Bronchial epithelial cell (primary cell): ENCODE data around the gene IL17C. TPM values are rescaled to one million over a fixed set of nuclear protein-coding genes. Genes with fewer than 3 reads are reported as not detected.

Experiments
- DNase-seq: peaks from one replicate; pipeline ENCODE4 v3.0.0-alpha.2; 2010; ENCODE audit warnings: low read depth
- FAIRE-seq: peaks from 2 replicates; lab custom pipeline; 2011; peaks lifted over from hg19 to GRCh38; lab: Jason Lieb, UNC
- H3K27me3 ChIP-seq: 2 replicates; pipeline ENCODE4 v1.5.1; 2011; ENCODE audit warnings: low read length; ENCODE audit not compliant: control insufficient read depth, insufficient read depth
- H3K36me3 ChIP-seq: 2 replicates; pipeline ENCODE4 v1.5.1; 2011; ENCODE audit warnings: low read length; ENCODE audit not compliant: control insufficient read depth, insufficient read depth
- H3K4me3 ChIP-seq: 2 replicates; pipeline ENCODE4 v1.5.1; 2011; ENCODE audit warnings: mild to moderate bottlenecking, low read depth, low read length, control low read depth
- total RNA-seq: library from RNA; depleted of rRNA; stranded (reverse); fragments of >200 nt; gene quantifications from 2 replicates; pipeline ENCODE4 v1.2.1, GENCODE V29; 2014
- TF ChIP-seq, protein P1 (sequence below): IDR thresholded peaks from 2 replicates; pipeline ENCODE4 v1.5.1; 2011; ENCODE audit warnings: mild to moderate bottlenecking, moderate library complexity, low read length, control low read depth, inconsistent platforms; ENCODE audit not compliant: insufficient read depth, severe bottlenecking

Gene IL17C
- total RNA-seq, 1 donor from 2014 or later: under 0.01 TPM

DNA sequence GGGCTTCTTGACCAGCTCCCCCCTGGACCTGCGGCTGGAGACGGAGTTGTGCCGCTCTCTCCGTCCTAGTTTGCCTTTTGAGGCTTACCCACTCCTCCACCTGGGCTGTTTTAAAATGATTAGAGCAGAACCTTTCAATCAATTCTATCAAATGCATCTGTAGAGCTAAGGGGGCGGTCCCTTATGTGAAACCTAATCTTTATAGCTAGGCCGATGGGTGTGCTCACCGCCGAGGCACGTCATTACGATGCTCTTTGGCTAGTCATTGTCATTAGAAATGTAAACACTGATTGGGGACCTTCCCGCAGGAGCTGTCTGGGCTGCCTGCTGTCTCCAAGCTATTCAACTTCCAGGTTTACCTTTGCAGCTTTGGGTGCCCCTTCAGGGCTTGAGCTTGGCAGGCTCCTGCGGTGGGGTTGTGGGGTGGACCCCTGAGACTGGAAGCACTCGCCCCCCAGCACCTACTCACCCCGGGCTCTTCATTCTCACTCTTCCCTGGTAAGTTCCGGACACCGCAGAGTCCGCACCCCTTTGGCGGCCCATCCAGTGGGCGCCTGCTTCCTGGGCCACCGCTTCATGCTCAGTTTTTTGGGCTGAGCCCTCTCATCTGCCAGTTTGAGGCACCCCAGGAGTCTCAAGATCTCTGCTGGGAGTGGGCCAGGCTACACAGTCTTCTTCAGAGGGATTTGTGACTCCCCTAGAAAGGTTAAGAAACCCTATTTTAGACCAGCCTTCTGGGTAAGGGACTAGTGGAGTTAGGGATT lies 20.9 kb upstream of the IL17C start:
- H3K36me3 ChIP-seq: peaks cover 21% of the 10 kb centered on the region
- no peak overlapping the region for H3K4me3 ChIP-seq
- DNase-seq: no peak
- FAIRE-seq: no peak
- no peaks in the 10 kb centered on the region for H3K27me3 ChIP-seq
- TF ChIP-seq, protein P1, sequence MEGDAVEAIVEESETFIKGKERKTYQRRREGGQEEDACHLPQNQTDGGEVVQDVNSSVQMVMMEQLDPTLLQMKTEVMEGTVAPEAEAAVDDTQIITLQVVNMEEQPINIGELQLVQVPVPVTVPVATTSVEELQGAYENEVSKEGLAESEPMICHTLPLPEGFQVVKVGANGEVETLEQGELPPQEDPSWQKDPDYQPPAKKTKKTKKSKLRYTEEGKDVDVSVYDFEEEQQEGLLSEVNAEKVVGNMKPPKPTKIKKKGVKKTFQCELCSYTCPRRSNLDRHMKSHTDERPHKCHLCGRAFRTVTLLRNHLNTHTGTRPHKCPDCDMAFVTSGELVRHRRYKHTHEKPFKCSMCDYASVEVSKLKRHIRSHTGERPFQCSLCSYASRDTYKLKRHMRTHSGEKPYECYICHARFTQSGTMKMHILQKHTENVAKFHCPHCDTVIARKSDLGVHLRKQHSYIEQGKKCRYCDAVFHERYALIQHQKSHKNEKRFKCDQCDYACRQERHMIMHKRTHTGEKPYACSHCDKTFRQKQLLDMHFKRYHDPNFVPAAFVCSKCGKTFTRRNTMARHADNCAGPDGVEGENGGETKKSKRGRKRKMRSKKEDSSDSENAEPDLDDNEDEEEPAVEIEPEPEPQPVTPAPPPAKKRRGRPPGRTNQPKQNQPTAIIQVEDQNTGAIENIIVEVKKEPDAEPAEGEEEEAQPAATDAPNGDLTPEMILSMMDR: no peak

DNA sequence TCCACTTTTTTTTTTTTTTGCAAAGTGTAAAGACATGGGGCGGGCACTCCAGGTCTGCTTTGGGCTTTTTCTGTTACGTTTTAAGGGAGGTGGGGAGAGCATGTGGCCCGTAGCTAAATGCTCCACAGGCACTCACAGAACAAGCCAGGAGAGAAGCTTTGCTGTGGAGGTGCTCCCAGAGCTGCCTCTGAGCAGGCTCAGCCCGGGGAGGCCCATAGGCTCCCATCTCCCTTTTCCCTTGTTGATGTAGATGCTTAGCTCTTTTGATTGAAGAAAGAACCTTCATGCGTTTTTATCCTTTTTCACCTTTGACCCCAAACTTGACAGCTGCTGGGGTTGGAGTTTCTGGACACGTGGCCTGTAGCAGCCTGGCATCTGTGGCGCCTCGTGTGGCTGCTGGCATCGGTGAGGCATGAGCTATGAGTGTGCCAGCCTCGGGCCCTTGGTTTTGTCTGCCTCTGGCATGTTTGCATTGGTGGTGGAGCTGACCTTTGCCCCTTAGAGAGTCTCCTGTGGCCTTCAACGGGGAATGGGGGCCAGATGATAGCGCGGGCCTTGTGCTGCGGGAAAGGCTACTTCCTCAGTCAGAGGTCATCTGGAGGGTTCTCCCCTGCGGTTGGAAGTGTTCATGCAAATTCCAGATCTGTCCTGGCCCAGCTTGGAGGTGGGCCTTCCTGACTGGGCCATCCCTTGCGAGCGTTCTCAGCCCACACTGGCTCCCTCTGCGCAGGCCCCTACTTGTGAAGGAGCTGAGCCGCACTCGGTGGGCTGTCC lies 20.0 kb upstream of the IL17C start:
- H3K27me3 ChIP-seq: no peaks in the 10 kb centered on the region
- FAIRE-seq (no peak), DNase-seq (no peak)
- TF ChIP-seq, protein P1: no peak
- peaks cover 29% of the 10 kb centered on the region for H3K36me3 ChIP-seq
- no peak overlapping the region for H3K4me3 ChIP-seq

DNA sequence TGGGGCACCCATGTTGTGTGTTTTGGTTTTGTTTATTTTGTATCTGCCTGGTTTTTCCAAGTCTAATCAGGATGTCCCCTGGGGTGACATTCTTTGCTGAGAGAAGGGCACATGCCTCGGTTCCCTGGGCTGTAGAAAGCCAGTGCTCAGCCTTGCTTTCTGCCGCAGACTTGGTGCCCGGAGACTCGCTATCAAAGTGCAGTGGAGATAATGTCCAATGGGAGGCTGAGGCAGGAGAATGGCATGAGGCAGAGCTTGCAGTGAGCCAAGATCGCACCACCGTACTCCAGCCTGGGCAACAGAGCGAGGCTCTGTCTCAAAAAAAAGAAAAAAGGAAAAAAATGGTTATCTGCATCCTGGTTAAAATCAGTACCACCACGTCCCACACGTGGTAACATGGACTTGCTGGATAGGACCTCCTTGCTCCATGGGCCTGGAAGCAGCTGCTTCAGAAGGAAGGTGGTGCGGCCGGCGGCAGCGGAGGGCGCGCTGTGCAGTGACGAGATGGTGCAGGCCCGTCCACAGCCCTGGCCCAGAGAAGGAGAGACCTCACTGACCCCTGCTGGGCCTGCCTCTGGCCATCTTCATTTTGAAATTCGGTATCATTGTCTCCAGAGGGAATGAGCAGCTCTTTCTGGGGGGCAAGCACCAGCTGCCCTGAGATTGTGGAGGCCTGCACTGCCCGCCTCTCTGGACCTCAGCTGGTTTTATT lies 19.3 kb upstream of the IL17C start:
- Histone ChIP-seq H3K4me3 (no peak overlapping the region), H3K27me3 (no peaks in the 10 kb centered on the region), H3K36me3 (peaks cover 31% of the 10 kb centered on the region)
- FAIRE-seq: no peak
- TF ChIP-seq, protein P1: no peak
- DNase-seq: no peak

DNA sequence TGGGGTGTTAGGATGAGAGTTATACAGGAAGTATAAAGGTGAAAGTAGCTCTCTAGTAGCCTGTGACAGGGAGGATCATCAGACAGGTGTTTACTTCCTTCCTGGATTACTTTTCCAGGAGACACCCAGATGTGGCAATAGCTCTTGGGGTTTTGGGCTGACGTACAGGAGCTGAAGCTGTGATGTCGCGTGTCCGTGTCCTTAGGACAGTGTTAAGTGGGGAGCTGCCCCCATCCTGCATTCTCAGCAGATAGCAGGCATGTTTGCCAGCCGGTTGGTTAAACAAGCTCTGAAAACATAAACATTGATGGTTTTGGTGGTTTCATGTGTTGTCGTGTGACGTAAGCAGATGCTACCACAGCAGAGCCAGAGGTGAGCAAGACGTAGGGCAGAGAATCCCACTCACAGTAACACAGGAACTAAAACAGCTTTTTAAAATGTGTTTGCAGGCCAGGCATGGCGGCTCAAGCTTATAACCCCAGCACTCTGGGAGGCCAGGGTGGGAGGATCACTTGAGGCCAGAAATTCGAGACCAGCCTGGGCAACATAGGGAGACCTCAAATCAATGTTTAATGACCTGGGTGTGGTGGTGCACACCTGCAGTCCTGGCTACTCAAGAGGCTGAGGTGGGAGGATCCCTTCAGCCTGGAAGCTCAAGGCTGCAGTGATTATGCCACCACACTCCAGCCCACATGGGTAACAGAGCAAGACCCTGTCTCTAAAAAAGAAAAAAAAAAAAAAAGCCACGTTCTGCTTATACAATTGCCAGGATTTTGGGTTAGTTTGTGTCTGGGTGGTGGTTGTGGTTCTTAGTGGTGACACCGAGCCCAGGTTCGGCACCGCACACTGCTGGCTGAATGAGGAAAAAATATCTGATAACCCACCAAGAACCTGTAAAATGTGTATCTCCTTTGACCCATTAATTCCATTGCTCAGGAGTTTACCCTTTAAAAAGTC lies 18.2 kb upstream of the IL17C start:
- TF ChIP-seq, protein P1: no peak
- DNase-seq (no peak), FAIRE-seq (peak; percentile 75)
- H3K27me3 ChIP-seq: no peaks in the 10 kb centered on the region
- no peak overlapping the region for H3K4me3 ChIP-seq
- H3K36me3 ChIP-seq: peaks cover 36% of the 10 kb centered on the region

DNA sequence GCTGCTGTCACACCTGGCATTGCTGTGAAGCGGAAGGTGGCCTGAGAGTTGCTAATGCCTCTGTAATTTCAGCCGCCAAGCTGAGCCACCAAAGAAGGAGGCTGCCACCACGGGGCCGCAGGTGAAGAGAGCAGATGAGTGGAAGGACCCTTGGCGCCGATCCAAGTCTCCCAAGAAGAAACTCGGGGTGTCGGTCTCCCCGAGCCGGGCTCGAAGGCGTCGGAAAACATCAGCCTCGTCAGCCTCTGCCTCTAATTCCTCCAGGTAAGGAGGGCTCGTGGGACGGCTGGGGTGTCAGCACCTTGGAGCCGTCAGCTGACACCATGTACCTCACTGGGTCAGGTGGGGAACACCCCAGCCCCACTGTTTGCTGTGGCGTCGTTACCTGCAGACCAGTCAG lies 16.2 kb upstream of the IL17C start:
- Histone ChIP-seq H3K4me3 (no peak overlapping the region), H3K27me3 (no peaks in the 10 kb centered on the region), H3K36me3 (peaks cover 40% of the 10 kb centered on the region)
- FAIRE-seq (no peak), DNase-seq (no peak)
- TF ChIP-seq, protein P1: no peak
